HCT116 (cell line): ENCODE data around the gene CXorf65.

Source experiments
- ATF3 ChIP-seq: IDR thresholded peaks from 2 replicates; pipeline ENCODE4 v1.6.1; 2012
- CTCF ChIP-seq, 3 experiments: fragments of 200-600 bp in 1 of 3; sonication (generic) in 1 of 3; IDR thresholded peaks in 2 of 3; conservative IDR thresholded peaks in 1 of 3; 2 replicates each; pipeline ENCODE4 v1.5.1; 2012 to 2017; ENCODE audit warnings: low read depth in 2 of 3, low read length in 2 of 3, antibody characterized with exemption in 1 of 3, borderline replicate concordance in 1 of 3, control low read depth in 1 of 3, mild to moderate bottlenecking in 1 of 3, mixed read lengths in 1 of 3, mixed run types in 1 of 3, moderate library complexity in 1 of 3; ENCODE audit not compliant: insufficient read depth in 1 of 3
- EZH2 ChIP-seq: fragments of 200-600 bp; sonication (generic); IDR thresholded peaks from 2 replicates; pipeline ENCODE4 v1.6.1; 2017; ENCODE audit warnings: antibody characterized with exemption, mixed run types
- EZH2phosphoT487 ChIP-seq: fragments of 200-600 bp; IDR thresholded peaks from 2 replicates; pipeline ENCODE4 v1.6.1; 2018; ENCODE audit warnings: antibody characterized with exemption, borderline replicate concordance
- FOSL1 ChIP-seq: IDR thresholded peaks from 2 replicates; pipeline ENCODE4 v1.6.1; 2012; ENCODE audit warnings: low read depth
- POLR2A ChIP-seq: IDR thresholded peaks from 2 replicates; pipeline ENCODE4 v1.7.0; 2011; ENCODE audit warnings: borderline replicate concordance; ENCODE audit not compliant: insufficient read depth, insufficient read length; ENCODE audit errors: extremely low read depth
- RAD21 ChIP-seq: IDR thresholded peaks from 2 replicates; pipeline ENCODE4 v1.6.1; 2012; ENCODE audit warnings: low read depth, mild to moderate bottlenecking
- YY1 ChIP-seq: IDR thresholded peaks from 2 replicates; pipeline ENCODE4 v1.6.1; 2011; ENCODE audit warnings: low read length, low read depth, moderate library complexity, mild to moderate bottlenecking; ENCODE audit not compliant: insufficient replicate concordance; ENCODE audit errors: extremely low read depth
- ZFX ChIP-seq: fragments of 450-650 bp; IDR thresholded peaks from 2 replicates; pipeline ENCODE4 v1.6.1; 2017
- ZNF274 ChIP-seq: fragments of 200-500 bp; sonication (Bioruptor generic); IDR thresholded peaks from 2 replicates; pipeline ENCODE4 v1.6.1; 2014; ENCODE audit warnings: mild to moderate bottlenecking, low read depth, low read length, inconsistent platforms

- TF ChIP-seq ZFX (no peak), CTCF (IDR thresholded peaks at IDR 0.05 in 2 of 3, conservative IDR thresholded peaks at IDR 0.05 in 1 of 3; ENCODE audit: borderline replicate concordance in 1 of 3, insufficient read depth in 1 of 3, low read depth in 2 of 3, low read length in 2 of 3) (no peak), POLR2A (no peak), EZH2 (no peak), YY1 (no peak), EZH2phosphoT487 (no peak), ATF3 (no peak), RAD21 (no peak), ZNF274 (no peak), FOSL1 (no peak)
Measured at GRCh38 chrX:71147496-71148277, 41.1 kb upstream of the CXorf65 start.
